Erythroblast (primary cell): Measurements from ENCODE around the gene NAPB.

Experiments
- GATA1 ChIP-seq: IDR thresholded peaks from 2 replicates; pipeline ENCODE4 v1.6.1; 2011; ENCODE audit warnings: low read depth, mild to moderate bottlenecking, control low read depth, low read length, moderate library complexity
- POLR2A ChIP-seq: IDR thresholded peaks from 2 replicates; pipeline ENCODE4 v1.6.1; 2011; ENCODE audit warnings: mild to moderate bottlenecking, low read length

DNA sequence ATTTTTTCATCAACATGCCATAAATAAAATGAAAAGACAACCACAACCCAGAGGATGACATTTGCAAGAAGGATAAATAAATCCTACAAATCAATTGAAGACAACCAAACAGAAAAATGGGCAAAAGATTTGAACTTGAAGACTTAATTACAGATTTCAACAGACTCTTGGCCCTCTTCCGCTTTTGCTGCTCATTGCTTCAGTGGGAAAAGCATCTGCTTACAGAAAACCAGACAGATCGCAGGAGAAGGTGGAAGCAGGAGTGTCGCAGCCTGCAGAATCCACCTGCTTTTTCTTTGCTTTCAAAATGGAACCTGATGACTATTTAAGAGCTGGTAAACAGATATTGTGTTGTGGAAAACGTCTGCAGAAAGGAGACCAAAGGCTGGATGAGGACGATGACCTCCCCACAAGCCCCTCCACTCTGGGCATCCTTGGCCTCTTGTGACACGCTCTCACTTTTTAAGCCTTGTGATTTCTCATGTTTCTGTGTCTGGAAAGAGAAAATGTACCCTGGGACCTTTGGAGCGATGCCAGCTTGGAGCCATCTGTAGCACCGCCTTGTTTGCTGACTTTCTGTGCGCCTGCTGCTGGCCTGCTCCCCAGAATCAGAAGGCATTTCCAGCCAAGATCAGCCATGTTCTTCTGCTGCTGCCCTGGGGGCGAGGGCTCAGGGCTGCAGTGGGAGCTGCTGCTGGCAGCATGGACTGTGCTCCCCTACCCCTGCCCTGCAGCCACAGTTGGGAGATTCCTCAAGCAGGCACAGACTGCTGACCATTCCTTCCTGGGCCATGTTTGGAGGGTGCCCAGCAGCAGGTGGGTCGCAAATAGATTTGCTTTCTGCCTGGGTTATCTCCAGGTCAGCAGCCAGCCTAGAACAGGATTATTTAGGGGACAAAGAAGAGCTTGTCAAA lies 14.6 kb upstream of the NAPB start:
- TF ChIP-seq POLR2A: no peak
- TF ChIP-seq GATA1: no peak
